Germinal center (tissue), 1 donor: ENCODE results near the gene AKR1B1.

Experiments used
- DNase-seq: peaks from one replicate; pipeline ENCODE4 v3.0.0; 2012; ENCODE audit warnings: mixed read lengths, low spot score

Gene AKR1B1

DNA sequence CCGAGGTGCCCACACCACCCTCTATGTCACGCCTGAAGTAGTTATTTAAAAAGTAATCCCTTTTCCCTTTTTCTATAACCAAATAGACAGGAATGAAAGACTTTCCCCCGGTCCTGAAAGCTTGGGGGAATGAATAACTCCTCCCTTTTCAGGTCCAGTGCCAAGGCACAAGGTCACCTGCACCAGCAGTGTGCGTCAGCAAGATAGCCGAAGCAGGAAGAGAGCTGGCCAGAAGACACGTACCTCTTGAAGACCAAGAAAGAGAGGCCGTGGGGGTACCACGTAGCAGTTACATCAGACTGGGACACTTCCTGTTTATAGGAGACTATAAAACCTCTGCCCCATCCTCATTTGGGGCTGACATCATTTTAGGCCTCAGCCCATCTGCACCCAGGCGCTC lies 10.7 kb upstream of the AKR1B1 start:
- no peak for DNase-seq

DNA sequence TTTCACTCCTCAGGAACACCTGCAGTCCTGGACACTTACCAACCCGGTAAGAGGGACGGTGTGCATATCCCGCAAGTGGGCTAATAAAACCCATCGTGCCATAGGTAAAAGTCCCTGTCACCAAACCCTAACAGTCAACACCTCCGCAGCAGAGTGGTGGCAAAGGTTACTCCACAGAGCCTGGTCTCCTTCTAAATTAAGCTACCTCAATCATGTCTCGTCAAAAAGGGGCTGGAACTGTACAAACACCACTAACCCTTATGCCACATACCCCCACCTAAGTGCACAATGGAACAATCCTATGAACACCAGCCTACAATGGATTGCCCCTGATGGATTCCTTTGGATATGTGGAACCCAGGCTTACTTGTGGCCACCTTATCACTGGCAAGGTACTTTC lies 9.6 kb upstream of the AKR1B1 start:
- no peak for DNase-seq

DNA sequence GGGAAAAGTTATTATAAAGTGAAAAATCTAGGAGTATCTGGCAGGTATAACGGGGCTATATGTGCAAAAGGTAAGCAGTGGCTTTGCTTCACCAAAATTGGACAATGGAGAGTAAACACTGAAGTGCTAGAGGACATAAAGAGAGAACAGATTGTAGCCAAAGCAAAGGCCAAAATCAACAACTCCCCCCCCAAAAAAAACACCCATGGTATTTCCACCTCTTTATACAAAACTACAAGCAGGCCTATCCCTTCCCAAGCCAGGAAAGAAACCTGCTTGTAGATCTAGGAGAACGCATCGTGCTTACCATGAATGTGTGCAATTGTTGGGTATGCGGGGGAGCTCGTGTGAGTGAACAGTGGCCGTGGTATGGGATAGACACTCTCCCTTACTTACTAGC lies 9.2 kb upstream of the AKR1B1 start:
- no peak for DNase-seq

DNA sequence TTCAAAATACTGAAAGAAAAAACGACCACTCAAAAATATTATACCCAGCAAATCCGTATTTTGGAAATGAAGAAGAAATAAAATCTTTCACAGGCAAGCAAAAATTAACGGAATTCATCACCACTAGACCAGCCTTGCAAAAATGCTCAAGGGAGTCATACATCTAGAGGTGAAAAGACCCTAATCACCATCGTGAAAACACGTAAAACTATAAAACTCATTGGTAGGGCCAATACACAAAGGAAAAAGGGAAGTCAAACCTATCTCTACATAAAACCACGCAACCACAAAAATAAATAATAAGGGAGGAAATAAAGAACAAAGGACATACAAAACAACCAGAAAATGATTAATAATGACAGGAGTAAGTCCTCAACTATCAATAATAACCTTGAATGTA lies 6.6 kb upstream of the AKR1B1 start:
- no peak for DNase-seq

DNA sequence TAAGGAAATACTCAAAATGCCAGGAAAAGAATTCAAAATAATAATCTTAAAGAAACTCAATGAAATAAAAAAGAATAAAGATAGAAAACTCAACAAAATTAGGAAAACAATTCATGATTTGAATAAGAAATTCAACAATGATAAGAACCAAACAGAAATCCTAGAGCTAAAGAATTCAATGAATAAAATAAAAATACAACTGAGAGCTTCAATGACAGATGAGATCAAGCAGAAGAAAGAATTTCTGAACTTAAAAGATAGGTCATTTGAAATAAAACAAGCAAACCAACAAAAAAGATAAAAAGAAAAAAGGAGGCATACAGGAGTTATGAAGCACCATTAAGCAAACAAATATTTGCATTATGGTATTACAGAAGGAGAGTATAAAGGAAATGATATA lies 5.6 kb upstream of the AKR1B1 start:
- DNase-seq = no peak

DNA sequence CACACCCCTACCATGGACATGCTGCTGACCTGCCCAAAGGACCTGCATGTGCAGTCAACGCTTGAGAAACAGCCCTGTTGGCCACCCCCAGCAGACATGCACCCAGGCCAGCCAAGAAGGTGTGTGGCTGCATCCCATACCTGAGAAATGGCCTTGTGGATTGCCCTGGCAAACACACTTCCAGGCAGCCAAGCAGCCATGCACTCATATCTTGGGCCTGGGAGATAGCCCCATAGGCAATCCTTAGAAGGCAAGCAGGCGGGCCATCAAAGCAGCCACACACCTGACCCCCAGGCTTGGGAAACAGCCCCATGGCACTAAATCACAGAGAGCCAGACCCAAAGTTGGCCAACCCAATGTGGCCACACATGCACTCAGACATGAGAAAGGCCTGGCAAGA lies 4.9 kb upstream of the AKR1B1 start:
- DNase-seq = no peak

DNA sequence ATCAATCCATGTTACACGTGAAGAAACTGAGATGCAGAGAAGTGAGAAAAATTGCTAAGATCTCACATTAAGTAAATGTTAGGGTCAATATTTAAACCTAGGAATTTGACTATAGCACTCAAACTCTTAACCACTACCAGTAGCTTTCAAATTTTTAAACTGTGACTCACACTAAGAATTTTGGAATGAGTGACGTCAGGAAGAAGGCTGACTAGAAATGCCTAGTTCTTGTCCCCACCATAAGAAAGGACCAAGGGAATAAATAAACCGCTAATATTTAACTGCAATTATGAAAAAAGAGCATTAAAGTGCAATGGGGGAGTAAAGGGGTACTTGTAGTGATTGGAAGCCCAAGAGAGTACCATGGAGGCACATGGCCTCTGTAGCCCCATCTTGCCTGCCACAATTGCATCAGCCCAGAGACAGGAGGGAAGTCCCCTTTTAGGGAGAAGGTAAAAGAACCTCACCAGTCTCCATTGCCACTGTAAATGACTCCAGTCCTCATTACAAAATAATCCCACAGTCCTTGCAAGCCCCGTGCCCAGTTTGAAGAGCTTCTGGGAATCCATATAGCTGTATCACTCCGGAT lies 3.5 kb upstream of the AKR1B1 start:
- no peak for DNase-seq

DNA sequence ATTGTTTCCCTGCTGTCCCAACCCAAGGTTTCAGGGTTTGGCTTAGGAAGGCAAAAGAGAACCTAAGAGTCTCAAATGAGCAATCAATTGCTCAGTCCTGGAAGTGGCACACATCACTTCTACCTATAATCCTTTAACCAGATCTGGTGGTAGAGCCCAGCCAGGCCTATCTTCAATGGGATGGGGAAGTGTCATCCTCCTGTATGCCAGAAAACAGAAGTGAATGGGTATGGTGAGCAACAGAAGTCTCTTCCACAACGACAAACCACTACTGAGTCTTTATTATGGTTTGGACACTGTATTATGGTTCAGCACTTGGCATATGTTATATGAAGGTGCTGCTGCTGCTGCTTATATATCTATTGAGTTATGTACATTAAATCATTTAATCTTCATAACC lies 3.0 kb upstream of the AKR1B1 start:
- DNase-seq = no peak

DNA sequence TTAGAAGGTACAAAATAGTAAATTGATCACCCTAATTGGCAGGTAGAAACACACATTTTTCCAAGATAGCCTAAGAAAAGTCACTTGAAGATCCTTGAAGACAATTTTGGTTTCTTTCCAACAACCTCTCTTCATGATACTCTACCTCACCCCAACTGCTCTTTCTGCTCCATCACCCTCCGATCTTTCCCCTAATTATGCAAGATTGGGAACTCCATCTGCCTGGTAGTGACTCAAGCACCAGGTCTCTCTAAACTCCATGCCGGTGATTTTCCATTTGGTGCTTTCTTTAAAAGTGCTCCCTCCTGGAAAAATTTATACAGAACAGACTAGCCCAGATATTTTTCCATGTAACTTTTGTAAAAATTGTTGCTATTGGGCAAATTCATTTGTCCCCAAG lies 1.1 kb upstream of the AKR1B1 start:
- no peak for DNase-seq

DNA sequence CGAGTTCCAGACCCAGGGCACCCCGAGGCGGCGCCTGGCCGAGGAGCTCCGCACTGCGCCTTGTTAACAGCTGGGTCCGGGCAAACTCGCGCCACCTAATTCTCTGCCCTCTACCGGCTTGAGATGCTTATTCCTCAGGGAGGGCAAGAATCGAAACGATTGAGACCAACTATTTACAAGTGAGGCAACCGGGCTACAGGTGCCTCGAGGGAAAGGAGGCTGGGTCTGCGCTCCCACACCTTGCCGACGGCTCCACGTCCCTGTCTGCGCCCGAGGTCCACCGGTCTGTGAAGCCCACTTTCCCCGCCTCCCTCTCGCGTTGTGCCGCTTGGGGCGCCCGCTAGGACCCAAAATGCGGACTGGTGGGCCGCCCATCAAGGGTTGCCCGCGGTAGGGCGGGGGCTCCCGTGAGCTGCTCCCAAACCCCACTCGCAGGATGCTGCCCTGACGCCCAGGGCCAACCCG lies 527 bp downstream of the AKR1B1 start:
- DNase-seq = peak; percentile 77

DNA sequence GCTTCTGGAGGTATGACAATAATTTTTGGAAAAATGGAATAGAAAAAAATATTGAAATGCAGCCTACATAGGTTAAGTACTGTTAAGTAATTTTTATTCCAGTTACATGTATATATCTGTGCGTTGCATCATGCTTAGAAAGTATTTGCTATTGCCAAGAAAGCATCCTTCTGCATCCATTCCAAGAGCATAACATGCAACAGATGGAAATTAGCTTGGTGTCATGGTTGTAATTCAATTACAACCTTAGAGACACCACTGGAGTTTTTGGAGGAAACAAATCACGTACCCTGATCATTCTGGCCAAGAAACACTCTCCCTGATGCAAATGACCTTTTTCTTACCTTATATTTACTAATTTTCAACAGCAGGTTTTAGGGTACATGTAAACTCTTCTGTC lies 1.7 kb downstream of the AKR1B1 start:
- no peak for DNase-seq

DNA sequence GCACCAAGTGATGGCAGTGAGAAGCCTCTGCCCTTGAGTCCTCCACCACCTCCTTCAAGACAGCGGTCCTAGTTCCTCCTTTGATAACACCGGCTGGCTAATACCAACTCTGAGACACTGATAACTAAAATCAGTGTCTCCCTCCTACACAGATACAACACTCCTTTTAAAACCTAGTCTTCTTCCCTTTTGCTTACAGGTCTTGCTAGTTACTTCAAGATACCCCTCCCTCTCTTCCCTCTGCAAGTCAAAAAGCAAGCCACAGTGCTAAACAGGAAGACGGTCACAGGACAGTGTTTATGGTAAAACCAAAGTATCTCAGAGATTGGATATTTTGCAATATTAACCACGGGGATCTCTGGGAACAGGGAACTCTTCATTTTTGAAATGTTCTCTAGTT lies 4.6 kb downstream of the AKR1B1 start:
- no peak for DNase-seq

DNA sequence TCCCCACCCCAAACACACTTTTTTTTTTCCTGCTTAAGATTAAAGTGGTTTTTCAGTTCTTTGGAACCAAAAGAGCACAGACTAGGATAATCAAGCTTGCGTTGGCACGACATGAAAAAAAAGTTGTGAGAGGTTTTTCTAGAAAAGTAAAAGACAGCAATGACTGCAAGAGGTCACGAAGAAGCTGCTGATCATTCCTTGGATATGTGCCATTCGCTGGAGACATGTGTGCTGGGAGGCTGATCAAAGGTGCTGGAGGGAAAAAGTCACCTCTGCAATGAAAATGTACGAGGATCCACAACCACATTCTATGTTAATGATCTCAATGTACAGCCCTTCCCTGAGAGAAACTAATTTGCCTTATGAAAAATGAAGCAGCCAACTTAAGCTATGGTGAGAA lies 5.4 kb downstream of the AKR1B1 start:
- DNase-seq = no peak

DNA sequence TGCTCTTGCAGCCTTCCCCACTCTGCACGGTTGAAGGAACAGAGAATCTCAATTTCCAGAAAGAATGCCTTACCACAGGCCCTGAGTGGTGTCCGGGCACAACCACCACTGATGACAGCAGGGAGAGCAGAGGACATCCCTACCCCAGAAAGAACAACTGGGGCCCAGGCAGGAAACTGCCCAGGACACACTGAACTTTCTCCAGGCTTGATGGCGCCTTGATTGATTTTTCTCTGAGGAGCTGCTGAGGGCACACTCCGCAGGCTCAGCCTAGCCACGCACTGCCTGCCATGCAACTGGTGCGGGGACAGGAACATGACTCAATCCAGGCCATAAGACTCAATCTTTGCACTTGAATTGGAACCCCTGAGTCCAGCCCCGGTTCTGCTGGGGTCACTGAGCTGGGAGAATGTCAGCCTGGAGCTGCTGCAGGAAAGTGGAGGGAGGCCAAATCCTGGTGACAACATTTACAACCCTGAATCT lies 5.9 kb downstream of the AKR1B1 start:
- DNase-seq = no peak

DNA sequence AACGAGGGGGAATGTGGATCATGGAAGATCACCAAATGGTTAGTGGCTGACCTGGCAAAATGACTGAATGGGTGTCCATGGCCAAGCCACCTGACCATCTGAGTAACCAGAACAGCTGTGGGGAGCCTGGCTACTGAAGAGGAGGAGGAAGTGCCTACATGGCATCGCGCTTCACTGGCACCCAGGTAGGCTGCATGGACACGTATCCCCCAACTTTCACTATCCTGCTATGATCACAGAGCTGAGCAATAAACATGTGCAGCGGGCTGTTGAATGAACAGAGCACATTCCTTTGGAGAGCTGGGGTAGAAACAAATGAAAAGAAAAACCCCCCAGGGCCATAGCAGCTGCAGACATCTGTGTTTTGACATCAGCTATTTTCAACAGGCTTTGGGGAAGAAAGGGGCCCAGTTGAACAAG lies 6.5 kb downstream of the AKR1B1 start:
- DNase-seq = no peak

DNA sequence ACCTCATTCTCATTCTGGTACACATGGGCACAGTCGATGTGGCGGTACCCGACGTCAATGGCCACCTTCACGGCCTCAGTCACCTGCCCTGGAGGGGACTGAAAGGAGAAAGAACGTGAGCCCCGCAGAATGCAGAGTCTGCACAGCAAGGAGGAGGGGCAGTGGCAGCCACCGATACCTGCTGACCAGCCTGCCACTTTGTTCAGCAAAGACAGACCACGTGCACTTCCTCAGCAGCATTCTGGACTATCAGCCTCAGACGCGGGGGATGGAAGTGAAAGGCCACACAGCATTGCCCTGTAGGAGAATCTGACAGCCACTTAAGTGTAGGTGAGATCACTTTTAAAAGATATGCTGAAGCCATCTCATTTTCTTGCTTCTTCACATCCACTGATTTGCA lies 7.2 kb downstream of the AKR1B1 start:
- DNase-seq = no peak

DNA sequence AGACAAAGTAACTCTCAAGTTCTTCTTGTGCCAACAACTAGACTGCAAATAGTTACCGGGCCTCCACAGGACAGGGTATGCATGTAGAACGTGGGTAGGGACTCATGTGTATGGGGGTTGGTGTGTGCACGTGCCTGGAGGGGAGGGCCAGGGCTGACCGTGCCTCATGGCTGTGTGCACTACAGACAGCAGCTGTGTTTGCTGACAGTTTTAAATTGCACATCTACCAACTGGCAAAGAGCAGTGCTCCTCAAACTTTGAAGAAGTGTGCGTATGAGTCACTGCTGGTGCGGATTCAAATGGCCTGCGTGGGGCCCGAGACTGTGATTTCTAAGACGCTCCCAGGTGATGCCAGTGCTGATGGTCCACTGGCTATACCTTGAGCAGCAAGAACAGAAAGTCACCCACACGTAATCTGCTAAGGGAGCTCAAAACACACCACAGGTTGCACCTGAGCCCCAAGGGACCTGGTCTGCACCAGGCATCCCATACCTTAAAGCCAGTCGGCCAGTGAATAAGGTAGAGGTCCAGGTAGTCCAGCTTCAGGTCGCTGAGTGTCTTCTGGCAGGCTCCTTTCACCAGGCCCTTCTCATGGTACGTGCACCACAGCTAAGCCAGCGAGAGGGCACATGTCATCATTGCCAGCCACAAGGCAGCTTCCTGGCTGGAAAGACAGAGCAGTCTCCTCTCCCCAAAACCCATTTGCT lies 8.5 kb downstream of the AKR1B1 start:
- DNase-seq = no peak

DNA sequence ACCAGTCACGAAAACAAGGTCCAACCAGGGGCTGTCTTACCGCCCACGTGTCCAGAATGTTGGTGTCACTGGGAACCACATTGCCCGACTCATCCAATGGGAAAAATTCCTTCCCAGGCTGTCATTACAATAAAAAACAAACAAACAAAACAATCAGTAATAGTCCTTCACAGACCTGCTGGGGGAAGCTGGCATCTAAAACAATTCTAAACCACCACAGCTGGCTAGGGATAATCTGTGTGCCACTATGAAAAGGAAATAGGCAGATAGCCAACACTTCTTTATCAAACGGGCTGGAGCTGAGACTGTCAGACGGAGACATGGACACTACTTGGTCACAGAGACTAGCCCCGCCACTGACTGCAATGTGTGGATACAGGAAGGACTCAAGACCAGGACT lies 9.2 kb downstream of the AKR1B1 start:
- DNase-seq = no peak

DNA sequence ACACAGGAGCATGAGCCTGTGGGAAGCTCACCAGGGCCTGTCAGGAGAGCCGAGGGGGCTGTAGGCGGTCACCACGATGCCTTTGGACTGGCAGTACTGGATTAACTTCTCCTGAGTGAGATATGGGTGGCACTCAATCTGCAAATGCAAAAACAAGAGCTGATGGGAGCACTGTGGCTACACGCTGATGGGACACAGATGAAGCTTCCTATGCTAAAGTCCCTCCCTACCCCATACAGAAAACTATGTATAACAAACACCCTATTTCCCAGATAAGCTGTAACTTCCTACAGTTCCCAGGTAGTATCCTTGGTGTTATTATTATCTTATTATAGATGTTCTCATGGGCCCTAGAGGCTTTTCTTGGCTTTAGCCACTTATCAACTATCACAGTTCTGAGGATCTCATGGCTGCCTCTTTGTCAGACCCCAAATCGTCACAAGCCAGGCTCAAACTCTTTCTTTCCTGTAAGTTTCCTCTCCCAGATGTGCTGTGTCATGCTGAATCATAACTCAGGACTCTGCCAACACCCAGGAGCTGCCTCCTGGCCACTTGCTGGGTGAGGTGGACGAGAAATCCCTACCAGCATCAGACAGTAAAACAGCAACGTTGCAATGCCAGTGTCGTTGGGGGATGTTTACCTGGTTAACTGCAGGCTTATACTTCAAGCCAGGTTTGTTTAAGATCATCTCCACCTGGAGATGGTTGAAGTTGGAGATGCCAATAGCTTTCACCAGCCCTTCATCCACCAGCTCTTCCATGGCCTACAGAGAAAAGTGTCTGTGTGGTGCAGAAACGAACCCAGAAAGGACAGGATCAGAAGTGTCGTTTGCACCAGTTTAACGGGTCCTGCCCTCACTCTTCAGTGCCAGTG lies 10.3 kb downstream of the AKR1B1 start:
- no peak for DNase-seq

DNA sequence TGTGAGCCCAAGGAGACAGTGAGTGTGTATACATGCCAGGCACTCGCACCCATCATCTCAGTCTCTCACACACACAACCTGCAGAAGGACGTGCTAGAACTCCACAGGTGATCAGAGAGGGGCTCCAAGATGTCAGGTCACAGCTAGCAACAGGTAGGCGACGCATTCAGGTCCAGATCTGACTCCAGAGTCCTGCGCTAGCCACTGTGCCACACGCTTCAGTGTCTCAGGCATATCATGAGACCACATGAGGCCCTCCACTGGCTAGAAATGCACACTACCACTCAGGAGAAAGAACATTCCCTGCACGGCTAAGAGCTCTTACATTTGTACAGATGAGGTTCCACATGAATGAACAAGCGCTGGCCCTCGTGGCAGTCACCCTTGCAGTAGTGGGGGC lies 11.5 kb downstream of the AKR1B1 start:
- DNase-seq = no peak

DNA sequence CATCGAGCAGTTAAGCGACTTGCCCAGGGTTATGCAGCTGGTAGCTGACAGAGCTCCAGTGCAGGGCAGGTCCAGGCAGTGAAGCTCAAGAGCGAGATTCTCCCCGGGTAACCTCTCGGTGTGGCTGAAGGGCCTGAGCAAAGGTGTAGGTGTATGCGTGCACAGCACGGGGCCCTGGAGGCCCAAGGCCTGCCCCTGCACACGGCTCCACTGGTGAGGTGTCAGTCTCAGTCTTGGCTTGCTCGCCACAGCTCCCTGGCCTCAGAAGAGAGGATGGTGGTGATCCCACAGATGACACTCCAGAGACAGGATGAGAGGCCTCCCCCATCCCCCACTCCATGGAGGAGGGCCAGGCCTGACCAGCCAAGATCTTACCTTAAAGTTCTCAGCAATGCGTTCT lies 12.0 kb downstream of the AKR1B1 start:
- no peak for DNase-seq

DNA sequence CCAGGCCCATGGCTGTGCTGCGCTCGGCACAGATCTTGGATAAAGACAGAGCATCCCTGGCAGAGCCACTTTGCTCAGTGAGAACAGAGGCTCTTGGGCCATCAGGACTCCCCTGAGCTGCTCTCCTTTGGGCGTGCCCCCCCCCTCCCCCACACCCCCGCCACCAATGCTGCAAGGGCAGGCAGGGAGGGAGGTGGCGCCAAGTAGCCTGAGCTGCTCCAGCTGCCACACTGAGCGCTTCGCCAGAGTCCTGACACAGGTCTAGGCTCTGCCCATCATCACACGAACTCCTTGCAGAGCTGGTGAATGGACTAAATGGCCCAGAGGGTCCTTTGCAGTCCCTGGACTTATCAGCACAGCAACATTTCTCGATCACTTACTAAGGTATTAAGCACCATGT lies 12.5 kb downstream of the AKR1B1 start:
- DNase-seq = no peak

DNA sequence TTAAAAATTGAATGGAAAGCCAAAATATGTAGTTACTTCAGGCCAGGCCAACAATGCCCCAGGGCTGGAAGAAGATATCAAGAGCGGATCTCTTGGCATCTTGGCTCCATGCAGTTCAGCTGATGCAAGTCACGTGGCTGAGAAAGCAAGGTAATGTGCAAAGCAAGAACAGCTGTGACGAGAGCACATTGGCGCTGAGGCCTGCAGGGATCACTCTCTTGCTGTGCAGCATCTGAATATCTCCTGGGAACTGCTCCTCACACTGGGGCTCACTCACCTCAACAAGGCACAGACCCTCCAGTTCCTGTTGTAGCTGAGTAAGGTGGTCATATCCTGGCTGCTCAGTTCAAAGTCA lies 14.0 kb downstream of the AKR1B1 start:
- no peak for DNase-seq
